ENCODE measurements around the gene POPDC2. TPM values are rescaled to one million over a fixed set of nuclear protein-coding genes. Genes with fewer than 3 reads are reported as not detected.

The POPDC2 gene
- total and polyA plus RNA-seq, 2 of the 4 experiments (the other 2 are of a cell fraction), result under 0.01 to 0.29 TPM

DNA sequence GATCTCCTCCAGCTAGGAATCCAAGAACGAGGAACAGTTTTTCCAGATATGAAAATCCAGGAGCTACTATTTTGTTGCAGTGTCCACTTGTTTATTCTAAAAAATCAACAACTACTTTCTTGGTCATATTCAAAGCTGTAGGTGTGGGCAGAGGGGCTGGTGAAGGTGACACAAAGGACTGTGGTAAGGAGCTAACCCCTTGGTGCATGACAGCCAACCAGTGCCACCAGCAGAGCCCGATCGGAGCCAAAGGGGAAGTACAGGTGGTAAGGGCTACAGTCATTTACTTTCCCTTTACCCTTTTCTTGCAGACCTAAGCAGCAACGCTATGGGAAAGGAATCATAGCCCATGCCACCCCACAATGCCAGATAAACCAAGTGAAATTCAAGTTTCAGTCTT is 32.0 kb downstream of the POPDC2 start:
- Histone ChIP-seq H3K4me2 (ENCODE audit: low read depth, low read length) (no peak overlapping the region), H3K23ac (ENCODE audit: low read depth, low read length) (no peak overlapping the region), H4K8ac (ENCODE audit: low read depth in 2 of 2, low read length in 2 of 2) (no peak overlapping the region), H3K14ac (replicated peaks; ENCODE audit: low read depth, low read length) (no peak overlapping the region), H2BK5ac (ENCODE audit: low read depth, low read length, poor library complexity, severe bottlenecking) (no peak overlapping the region), H2AK9ac (replicated peaks; ENCODE audit: low read depth, low read length, poor library complexity) (no peak overlapping the region), H4K91ac (ENCODE audit: insufficient read depth, low read depth, low read length) (no peak overlapping the region), H3K36me3 (ENCODE audit: control insufficient read depth, insufficient read depth, low read length) (no peaks in the 10 kb centered on the region), H3K4me1 (ENCODE audit: control insufficient read depth, insufficient read depth, low read length) (peaks cover 10% of the 10 kb centered on the region), H3K79me1 (ENCODE audit: low read depth in 1 of 2, low read length in 2 of 2) (no peaks in the 10 kb centered on the region), H3K4ac (ENCODE audit: low read depth, low read length) (no peak overlapping the region), H3K9ac (ENCODE audit: low read depth, low read length) (no peak overlapping the region), H2AFZ (replicated peaks; ENCODE audit: low read length, poor library complexity) (no peak overlapping the region), H3K18ac (ENCODE audit: low read depth, low read length) (no peak overlapping the region), H3K56ac (ENCODE audit: extremely low read depth, insufficient read depth, low read length) (no peak overlapping the region), H2BK15ac (ENCODE audit: low read depth, low read length) (no peak overlapping the region), H2BK20ac (ENCODE audit: low read depth, low read length) (no peak overlapping the region), H4K5ac (ENCODE audit: low read depth, low read length) (no peak overlapping the region), H4K20me1 (ENCODE audit: insufficient read depth, low read length) (no peaks in the 10 kb centered on the region), H2AK5ac (ENCODE audit: low read depth, low read length) (no peak overlapping the region), H3K27ac (ENCODE audit: insufficient read depth, low read length) (no peak overlapping the region), H3K4me3 (ENCODE audit: insufficient read depth, low read depth, low read length) (no peak overlapping the region), H3K9me3 (ENCODE audit: control insufficient read depth, insufficient read depth, low read length) (no peaks in the 10 kb centered on the region; the same call in 1 of the 2 replicates), H3K9me1 (ENCODE audit: insufficient read depth, low read length) (no peaks in the 10 kb centered on the region; the same call in 1 of the 2 replicates), H2BK120ac (ENCODE audit: low read depth, low read length) (no peak overlapping the region), H3K27me3 (ENCODE audit: control insufficient read depth, insufficient read depth, low read length) (peaks cover 4% of the 10 kb centered on the region; the same call in 1 of the 2 replicates)
- TF ChIP-seq CHD1 (IDR thresholded peaks at IDR 0.05; ENCODE audit: low read depth, low read length), result no peak
- TF ChIP-seq ELK1 (IDR thresholded peaks at IDR 0.05; ENCODE audit: borderline replicate concordance, low read depth, low read length), result no peak
- TF ChIP-seq CTCF (conservative IDR thresholded peaks at IDR 0.05; ENCODE audit: low read depth, low read length), result no peak
- TF ChIP-seq MAFK (IDR thresholded peaks at IDR 0.05; ENCODE audit: low read depth, low read length), result no peak
- no peak for TF ChIP-seq SMC3 (IDR thresholded peaks at IDR 0.05; ENCODE audit: low read depth, low read length)
- TF ChIP-seq MXI1 (IDR thresholded peaks at IDR 0.05; ENCODE audit: borderline replicate concordance, low read depth, low read length), result no peak
- no peak for TF ChIP-seq RCOR1 (IDR thresholded peaks at IDR 0.05; ENCODE audit: insufficient replicate concordance, low read length)
- ChIA-PET POLR2A (ENCODE audit: unreplicated experiment) (no interaction called here), CTCF (no interaction called here)
- ATAC-seq (ENCODE audit: low read depth) (no peak), DNase-seq (no peak)
- in situ Hi-C loops (cut with MboI; ENCODE audit: low sequenced_read_pairs), result no loop called here
- no CpG with 5 or more reads among the region's 4 CpGs for WGBS, 2 experiments (ENCODE audit: extremely low coverage in 2 of 2, insufficient read length in 1 of 2)
- BruUV-seq (replicated peaks), result no TSS peak
- dilution Hi-C loops (cut with HindIII; ENCODE audit: low sequenced_read_pairs, unreplicated experiment), result no loop called here
- intact Hi-C loops (cut with micrococcal nuclease), result no loop called here
